ENCODE measurements around the gene ZNF473. TPM values are rescaled to one million over a fixed set of nuclear protein-coding genes. Genes with fewer than 3 reads are reported as not detected.

ZNF473 gene
- total and polyA plus RNA-seq, 2 donors (not counting 3 experiments of a cell fraction or from before 2014, with no cell fraction given), result 3.8 to 8.7 TPM

- Histone ChIP-seq H3K9me3 (replicated peaks; ENCODE audit: control insufficient read depth, insufficient read depth, low read length) (no peaks in the 10 kb centered on the region), H3K9me1 (replicated peaks; ENCODE audit: control insufficient read depth, extremely low read depth, insufficient read depth, low read length) (no peaks in the 10 kb centered on the region), H3K4me2 (ENCODE audit: insufficient read depth, low read length) (no peak overlapping the region), H3K36me3 (ENCODE audit: control insufficient read depth in 2 of 2, extremely low read depth in 1 of 2, insufficient read depth in 2 of 2, low read length in 2 of 2) (peaks cover 4 to 65% of the 10 kb centered on the region in 2 experiments), H3K9ac (replicated peaks; ENCODE audit: extremely low read depth, insufficient read depth, low read length) (no peak overlapping the region), H3K27ac (ENCODE audit: insufficient read depth, low read depth, low read length) (no peak overlapping the region), H2AFZ (ENCODE audit: low read depth, low read length) (no peak overlapping the region), H3K79me2 (ENCODE audit: control insufficient read depth, insufficient read depth, low read length) (no peaks in the 10 kb centered on the region), H3K27me3 (ENCODE audit: control insufficient read depth in 2 of 2, insufficient read depth in 2 of 2, low read length in 2 of 2) (no peaks in the 10 kb centered on the region), H3K4me3 (replicated peaks in 1 of 3; ENCODE audit: insufficient read depth in 1 of 3, low read depth in 1 of 3, low read length in 3 of 3) (no peak overlapping the region), H3K4me1 (ENCODE audit: control insufficient read depth, extremely low read depth, insufficient read depth, low read length) (peaks cover 8% of the 10 kb centered on the region), H4K20me1 (replicated peaks; ENCODE audit: control insufficient read depth, extremely low read depth, insufficient read depth, low read length) (no peaks in the 10 kb centered on the region)
- TF ChIP-seq CTCF (IDR thresholded peaks at IDR 0.05; ENCODE audit: extremely low read depth in 1 of 2, insufficient read depth in 1 of 2, low read depth in 1 of 2, low read length in 2 of 2), result no peak
- no peak for TF ChIP-seq POLR2A (IDR thresholded peaks at IDR 0.05; ENCODE audit: low read depth, low read length)
- no peak for TF ChIP-seq GATA2 (IDR thresholded peaks at IDR 0.05; ENCODE audit: insufficient read depth, insufficient read length, low read depth, low read length)
- TF ChIP-seq EZH2 (IDR thresholded peaks at IDR 0.05; ENCODE audit: borderline replicate concordance, low read depth, low read length, severe bottlenecking), result no peak
- no peak for TF ChIP-seq POLR2AphosphoS5 (IDR thresholded peaks at IDR 0.05; ENCODE audit: insufficient read depth, low read depth, low read length)
- no peak for TF ChIP-seq FOS (IDR thresholded peaks at IDR 0.05; ENCODE audit: borderline replicate concordance, insufficient read depth, low read length)
- TF ChIP-seq MAX (IDR thresholded peaks at IDR 0.05; ENCODE audit: insufficient read depth, insufficient read length), result no peak
- TF ChIP-seq JUN (IDR thresholded peaks at IDR 0.05; ENCODE audit: borderline replicate concordance, insufficient read depth, insufficient read length, low read depth), result no peak
- TF ChIP-seq MYC (IDR thresholded peaks at IDR 0.05; ENCODE audit: low read depth, low read length), result no peak
- FAIRE-seq (no peak), DNase-seq (ENCODE audit: low read depth, low spot score) (no peak)
- CTCF ChIA-PET, result interaction anchor here (0.9 to 1.3 kb wide), 2 partner anchors 17 to 22 kb away, joined by 3 to 4 read pairs; partner anchors contain the start of genes VRK3 and ZNF473
- POLR2A ChIA-PET, result no interaction called here
- dilution Hi-C loops (cut with MboI; ENCODE audit: extremely low pct_ligation_motif_present, low sequenced_read_pairs), result no loop called here
- intact Hi-C loops (cut with micrococcal nuclease), result no loop called here
- BruUV-seq (replicated peaks), result no TSS peak
Observed at GRCh38 chr19:50003254-50003788, 22.5 kb upstream of the ZNF473 start.
